RWPE1 (cell line): ENCODE results near the gene PTX3.
A peak's percentile ranks its signal among the peaks of the same experiment; 100 is the strongest.

Experiments used
- CTCF ChIA-PET: fragments of 350-600 bp; sonication (Branson Sonifier 250); formaldehyde crosslinking; extraction: SDS; loops from one replicate; lab custom pipeline; 2021; lab: Yijun Ruan, JAX
- POLR2A ChIA-PET: fragments of 400-600 bp; formaldehyde crosslinking; extraction: SDS; loops from one replicate; lab custom pipeline; 2020; ENCODE audit warnings: antibody characterized with exemption; ENCODE audit not compliant: low non-redundant PET; lab: Yijun Ruan, JAX
- DNase-seq: peaks from one replicate; pipeline ENCODE4 v3.0.0; 2012; ENCODE audit warnings: low spot score
- H3K27ac ChIP-seq: fragments of 450-650 bp; 2 replicates; pipeline ENCODE4 v1.5.1; 2017
- CTCF ChIP-seq: fragments of 450-650 bp; conservative IDR thresholded peaks from 2 replicates; pipeline ENCODE4 v1.5.1; 2017; ENCODE audit warnings: low read depth, mild to moderate bottlenecking

Gene PTX3

DNA sequence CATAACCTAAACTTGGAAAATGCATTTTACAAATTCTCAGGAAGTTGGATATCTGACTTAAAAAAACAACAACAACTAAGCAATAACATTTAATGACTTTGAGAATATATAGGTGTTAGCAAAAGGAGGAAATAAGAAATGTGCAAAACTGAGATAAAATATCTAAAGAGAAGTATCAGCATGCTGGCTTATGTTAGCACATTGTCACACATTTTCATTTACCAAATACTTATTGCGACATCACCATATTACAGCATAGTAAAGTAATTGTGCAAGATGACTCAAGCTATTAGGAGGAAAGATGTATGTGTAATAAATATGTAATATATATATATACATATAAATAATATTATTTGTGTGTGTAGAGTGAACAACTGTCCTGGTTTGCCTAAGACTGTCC lies 9.2 kb downstream of the PTX3 start:
- ChIA-PET POLR2A (no interaction called here), CTCF (no interaction called here)
- DNase-seq = peak; percentile 18
- no peak for TF ChIP-seq CTCF
- no peak overlapping the region for H3K27ac ChIP-seq

- POLR2A ChIA-PET = no interaction called here
- H3K27ac ChIP-seq = no peak overlapping the region
- CTCF ChIA-PET = no interaction called here
- DNase-seq = peak; percentile 16
- TF ChIP-seq CTCF = peak; percentile 74
These were observed 10.5 kb downstream of the PTX3 start for GRCh38 chr3:157447026-157447694.

DNA sequence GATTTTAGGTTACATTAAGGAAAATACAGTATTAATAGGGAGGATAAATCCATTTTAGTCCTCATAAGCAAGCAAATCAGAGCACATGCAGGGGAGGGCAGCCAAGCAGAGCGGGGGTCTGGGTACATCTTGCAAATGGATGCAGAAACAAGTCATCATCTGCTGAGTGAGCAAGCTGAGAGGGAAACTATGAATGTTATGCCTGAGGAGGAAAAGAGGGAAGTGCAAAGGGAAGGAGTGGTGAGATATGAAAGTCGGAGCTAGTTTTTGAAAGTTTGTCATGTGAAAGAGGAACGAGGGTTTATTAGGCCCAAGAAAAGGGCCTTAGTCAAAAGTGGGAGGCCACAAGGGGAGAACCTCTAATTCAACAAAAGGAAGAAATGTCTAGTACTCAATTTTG lies 15.4 kb downstream of the PTX3 start:
- H3K27ac ChIP-seq = no peak overlapping the region
- no peak for TF ChIP-seq CTCF
- POLR2A ChIA-PET = no interaction called here
- DNase-seq = no peak
- CTCF ChIA-PET = no interaction called here

DNA sequence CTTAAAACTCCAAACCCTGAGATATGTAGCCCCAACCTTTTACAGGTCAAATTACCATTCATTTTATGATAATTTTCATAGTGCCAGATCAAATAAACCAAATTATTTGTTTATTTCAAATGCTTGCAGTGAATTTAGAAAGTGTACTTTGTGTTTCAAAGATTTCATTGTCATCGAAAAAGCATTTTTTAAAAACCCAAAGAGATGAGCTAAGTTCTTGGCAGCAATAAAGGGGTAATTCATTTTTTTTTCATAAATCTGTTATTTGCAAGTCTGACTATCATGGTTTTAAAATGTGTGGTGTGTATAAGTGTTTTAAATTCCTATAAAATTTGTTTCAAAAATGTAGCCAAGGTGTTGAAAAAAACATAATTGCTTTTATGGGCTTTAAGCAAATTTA lies 17.2 kb downstream of the PTX3 start:
- CTCF ChIA-PET = no interaction called here
- DNase-seq = no peak

GRCh38 chr3:157459706-157460105 lies 23.1 kb downstream of the PTX3 start:
- DNase-seq = no peak
- ChIA-PET POLR2A (no interaction called here), CTCF (no interaction called here)

More for the DNA sequence above, 17.2 kb downstream of the PTX3 start:
- no peak overlapping the region for H3K27ac ChIP-seq
- no peak for TF ChIP-seq CTCF
- POLR2A ChIA-PET = no interaction called here

GRCh38 chr3:157460253-157460652 lies 23.6 kb downstream of the PTX3 start:
- H3K27ac ChIP-seq = no peak overlapping the region
- no peak for DNase-seq
- CTCF ChIA-PET = no interaction called here
- POLR2A ChIA-PET = no interaction called here
- no peak for TF ChIP-seq CTCF

More at GRCh38 chr3:157459706-157460105, 23.1 kb downstream of the PTX3 start:
- TF ChIP-seq CTCF = no peak
- no peak overlapping the region for H3K27ac ChIP-seq
